Ectodermal cell (in vitro differentiated cells): ENCODE data around the gene EIF4G3.
"Not testable (repeated sequence)": the region's sequence is repeated elsewhere in the genome, so short reads cannot be mapped to it uniquely, and the experiment has no call there.

Experiments used
- H3K27ac ChIP-seq: 2 replicates; pipeline ENCODE4 v1.7.0; 2013; ENCODE audit warnings: mild to moderate bottlenecking, low read depth, low read length; ENCODE audit not compliant: insufficient read depth, poor library complexity, severe bottlenecking
- H3K27me3 ChIP-seq: 2 replicates; pipeline ENCODE4 v1.7.0; 2013; ENCODE audit warnings: mild to moderate bottlenecking, low read length; ENCODE audit not compliant: insufficient read depth, control insufficient read depth, poor library complexity, severe bottlenecking
- H3K36me3 ChIP-seq: one replicate; pipeline ENCODE4 v1.7.0; 2013; ENCODE audit warnings: low read length; ENCODE audit not compliant: control insufficient read depth, insufficient read depth
- H3K4me1 ChIP-seq: one replicate; pipeline ENCODE4 v1.7.0; 2013; ENCODE audit warnings: low read length; ENCODE audit not compliant: control insufficient read depth, insufficient read depth
- H3K4me3 ChIP-seq: 2 replicates; pipeline ENCODE4 v1.7.0; 2013; ENCODE audit warnings: low read depth, low read length, control low read depth; ENCODE audit not compliant: insufficient read depth
- H3K9me3 ChIP-seq: 2 replicates; pipeline ENCODE4 v1.7.0; 2013; ENCODE audit warnings: mild to moderate bottlenecking, low read length, moderate library complexity; ENCODE audit not compliant: control insufficient read depth
- WGBS, 2 experiments: methylation state at CpG; one replicate each; pipeline ENCODE4 v1.1.7; 2013; ENCODE audit warnings: missing lambda C conversion rate in 2 of 2; 5-methylcytosine and 5-hydroxymethylcytosine counted together

The EIF4G3 gene

DNA sequence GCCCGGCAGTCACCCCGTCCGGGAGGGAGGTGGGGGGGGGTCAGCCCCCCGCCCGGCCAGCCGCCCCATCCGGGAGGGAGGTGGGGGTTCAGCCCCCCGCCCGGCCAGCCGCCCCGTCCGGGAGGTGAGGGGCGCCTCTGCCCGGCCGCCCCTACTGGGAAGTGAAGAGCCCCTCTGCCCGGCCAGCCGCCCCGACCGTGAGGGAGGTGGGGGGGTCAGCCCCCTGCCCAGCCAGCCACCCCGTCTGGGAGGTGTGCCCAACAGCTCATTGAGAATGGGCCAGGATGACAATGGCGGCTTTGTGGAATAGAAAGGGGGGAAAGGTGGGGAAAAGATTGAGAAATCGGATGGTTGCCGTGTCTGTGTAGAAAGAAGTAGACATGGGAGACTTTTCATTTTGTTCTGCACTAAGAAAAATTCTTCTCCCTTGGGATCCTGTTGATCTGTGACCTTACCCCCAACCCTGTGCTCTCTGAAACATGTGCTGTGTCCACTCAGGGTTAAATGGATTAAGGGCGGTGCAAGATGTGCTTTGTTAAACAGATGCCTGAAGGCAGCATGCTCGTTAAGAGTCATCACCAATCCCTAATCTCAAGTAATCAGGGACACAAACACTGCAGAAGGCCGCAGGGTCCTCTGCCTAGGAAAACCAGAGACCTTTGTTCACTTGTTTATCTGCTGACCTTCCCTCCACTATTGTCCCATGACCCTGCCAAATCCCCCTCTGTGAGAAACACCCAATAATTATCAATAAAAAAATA is 152.4 kb downstream of the EIF4G3 start:
- not testable (repeated sequence) for H3K4me3 ChIP-seq, H3K27me3 ChIP-seq, H3K4me1 ChIP-seq, H3K9me3 ChIP-seq, H3K36me3 ChIP-seq, H3K27ac ChIP-seq
- WGBS, 2 experiments = 93 to 96% methylated on average over 21 to 23 of the region's 26 CpGs

DNA sequence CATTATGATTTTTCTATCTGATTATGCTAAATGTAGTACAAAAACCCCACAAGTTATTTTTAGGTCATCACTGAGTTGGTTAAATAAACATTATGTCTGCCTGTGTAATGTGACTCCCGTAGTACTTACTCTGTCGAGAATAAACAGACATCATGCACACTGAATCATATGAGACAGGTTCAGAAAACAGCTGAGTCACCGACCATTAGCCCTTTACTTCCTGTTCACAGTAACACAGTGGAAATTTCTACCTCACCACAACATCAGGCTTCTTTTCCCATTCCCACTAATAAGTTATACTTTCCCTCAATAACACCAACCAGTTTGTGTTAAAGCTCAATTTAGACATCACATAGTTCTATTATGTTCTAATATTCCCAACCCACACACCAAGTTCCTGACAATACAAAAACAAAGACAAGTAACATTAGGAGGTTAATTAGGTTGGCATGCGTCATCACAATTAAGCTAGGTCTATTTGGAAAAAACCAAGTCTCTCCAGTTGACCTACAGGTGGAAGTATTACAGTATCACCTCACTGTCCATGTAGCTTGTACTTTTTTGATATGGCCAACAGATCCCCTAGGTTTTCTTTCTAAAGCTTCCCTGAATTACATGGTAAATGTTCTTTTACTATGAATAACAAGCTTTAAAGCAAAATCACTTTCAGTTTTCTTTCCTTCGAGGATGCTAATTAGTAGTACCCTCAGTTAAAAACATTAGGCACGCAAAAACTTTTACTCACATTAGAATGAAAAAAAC is 154.2 kb downstream of the EIF4G3 start:
- Histone ChIP-seq H3K27me3 (no peaks in the 10 kb centered on the region), H3K4me3 (no peak overlapping the region), H3K36me3 (no peaks in the 10 kb centered on the region), H3K4me1 (no peaks in the 10 kb centered on the region), H3K9me3 (peaks cover 3% of the 10 kb centered on the region), H3K27ac (no peak overlapping the region)
- 95% methylated on average over 6 of the region's 6 CpGs for WGBS, 2 experiments

- H3K4me1 ChIP-seq = no peaks in the 10 kb centered on the region
- peaks cover 3% of the 10 kb centered on the region for H3K9me3 ChIP-seq
- 93 to 96% methylated on average over 4 of the region's 4 CpGs for WGBS, 2 experiments
- no peaks in the 10 kb centered on the region for H3K36me3 ChIP-seq
- no peaks in the 10 kb centered on the region for H3K27me3 ChIP-seq
- H3K4me3 ChIP-seq = no peak overlapping the region
- no peak overlapping the region for H3K27ac ChIP-seq
These were observed 155.4 kb downstream of the EIF4G3 start for GRCh38 chr1:21021311-21021710.

DNA sequence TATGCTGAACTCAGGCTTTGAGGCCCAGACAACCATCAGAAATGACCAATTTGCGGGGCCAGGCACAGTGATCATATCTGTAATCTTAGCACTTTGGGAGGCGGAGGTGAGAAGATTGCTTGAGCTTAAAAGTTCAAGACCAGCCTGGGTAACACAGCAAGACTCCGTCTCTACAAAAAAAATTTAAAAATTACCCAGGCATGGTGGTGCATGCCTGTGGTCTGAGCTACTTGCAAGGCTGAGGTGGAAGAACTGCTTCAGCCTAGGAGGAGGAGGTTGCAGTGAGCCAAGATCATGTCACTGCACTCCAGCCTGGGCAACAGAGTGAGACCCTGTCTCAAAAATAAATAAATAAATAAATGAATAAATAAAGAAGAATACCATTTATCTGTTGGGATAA is 156.5 kb downstream of the EIF4G3 start:
- no peak overlapping the region for H3K27ac ChIP-seq
- H3K4me3 ChIP-seq = no peak overlapping the region
- no peaks in the 10 kb centered on the region for H3K4me1 ChIP-seq
- no peaks in the 10 kb centered on the region for H3K27me3 ChIP-seq
- WGBS, 2 experiments = 94 to 96% methylated on average over 3 of the region's 3 CpGs
- H3K36me3 ChIP-seq = no peaks in the 10 kb centered on the region
- peaks cover 3% of the 10 kb centered on the region for H3K9me3 ChIP-seq

- no peak overlapping the region for H3K4me3 ChIP-seq
- peaks cover 3% of the 10 kb centered on the region for H3K9me3 ChIP-seq
- no peaks in the 10 kb centered on the region for H3K36me3 ChIP-seq
- H3K27me3 ChIP-seq = no peaks in the 10 kb centered on the region
- H3K27ac ChIP-seq = no peak overlapping the region
- H3K4me1 ChIP-seq = no peaks in the 10 kb centered on the region
These were observed 158.0 kb downstream of the EIF4G3 start for GRCh38 chr1:21018673-21019072.

DNA sequence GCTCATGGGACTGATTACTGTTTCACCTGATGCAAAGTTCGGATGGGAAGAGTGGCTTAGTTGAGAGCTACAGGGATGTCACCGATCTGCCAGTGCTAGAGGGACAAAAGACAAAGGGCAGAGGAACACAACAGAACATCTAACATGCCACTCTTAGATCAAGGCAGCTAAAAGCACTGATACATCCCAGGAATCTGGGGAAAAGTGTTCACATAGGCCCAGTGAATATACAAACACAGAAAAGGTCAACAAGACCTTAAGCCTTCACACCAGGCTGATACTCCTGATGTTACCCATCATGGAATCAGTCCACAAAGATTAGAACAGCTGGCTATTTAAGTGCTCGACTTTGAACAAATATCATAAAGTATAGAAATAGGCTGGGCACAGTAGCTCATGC is 163.2 kb downstream of the EIF4G3 start:
- no peak overlapping the region for H3K27ac ChIP-seq
- no peaks in the 10 kb centered on the region for H3K36me3 ChIP-seq
- H3K4me1 ChIP-seq = no peaks in the 10 kb centered on the region
- H3K4me3 ChIP-seq = no peak overlapping the region
- H3K27me3 ChIP-seq = no peaks in the 10 kb centered on the region
- 89 to 95% methylated on average over 3 of the region's 3 CpGs for WGBS, 2 experiments
- H3K9me3 ChIP-seq = no peaks in the 10 kb centered on the region

DNA sequence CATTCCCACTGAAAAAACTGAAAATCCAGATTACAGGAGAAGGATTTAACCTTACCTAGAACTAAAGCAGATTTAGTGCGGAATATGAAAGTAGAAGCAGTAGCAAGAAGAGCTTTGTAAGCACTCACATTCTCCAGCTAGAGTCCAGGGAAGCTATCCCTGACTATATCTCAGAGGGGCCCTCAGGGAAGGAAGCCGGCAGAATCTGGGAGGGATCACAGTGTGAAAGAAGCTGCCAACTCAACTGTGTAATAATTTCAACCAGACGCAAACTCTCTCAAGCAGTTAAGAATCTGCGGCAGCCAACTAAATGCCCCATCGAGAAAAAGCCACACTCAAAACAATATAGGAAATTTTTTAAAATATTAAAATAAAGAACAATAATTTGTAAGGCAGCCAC is 163.8 kb downstream of the EIF4G3 start:
- Histone ChIP-seq H3K4me1 (no peaks in the 10 kb centered on the region), H3K27ac (no peak overlapping the region), H3K9me3 (no peaks in the 10 kb centered on the region), H3K4me3 (no peak overlapping the region), H3K27me3 (no peaks in the 10 kb centered on the region), H3K36me3 (no peaks in the 10 kb centered on the region)
- 88 to 90% methylated on average over 3 of the region's 5 CpGs for WGBS, 2 experiments

GRCh38 chr1:21007876-21008275 is 168.8 kb downstream of the EIF4G3 start:
- no peaks in the 10 kb centered on the region for H3K9me3 ChIP-seq
- H3K36me3 ChIP-seq = no peaks in the 10 kb centered on the region
- no peaks in the 10 kb centered on the region for H3K4me1 ChIP-seq
- H3K27me3 ChIP-seq = no peaks in the 10 kb centered on the region
- H3K4me3 ChIP-seq = no peak overlapping the region
- WGBS, 2 experiments = 100% methylated on average over 1 of the region's 1 CpG; no CpG with 5 or more reads in 1 of the 2 experiments
- H3K27ac ChIP-seq = no peak overlapping the region

- Histone ChIP-seq H3K27me3 (no peaks in the 10 kb centered on the region), H3K36me3 (no peaks in the 10 kb centered on the region), H3K27ac (no peak overlapping the region), H3K4me1 (no peaks in the 10 kb centered on the region), H3K4me3 (no peak overlapping the region), H3K9me3 (no peaks in the 10 kb centered on the region)
- 95 to 97% methylated on average over 3 to 4 of the region's 4 CpGs for WGBS, 2 experiments
These were observed 171.0 kb downstream of the EIF4G3 start for GRCh38 chr1:21005466-21006239.
